ENCODE measurements around the gene TMEM201.

- no peak for TF ChIP-seq RAD21 (IDR thresholded peaks at IDR 0.05 in 1 of 2, conservative IDR thresholded peaks at IDR 0.05 in 1 of 2; ENCODE audit: low read depth in 2 of 2, low read length in 2 of 2)
- TF ChIP-seq EP300 (IDR thresholded peaks at IDR 0.05; ENCODE audit: borderline replicate concordance in 1 of 2, low read depth in 2 of 2, low read length in 2 of 2) = no peak
- no peak for TF ChIP-seq CTCF (IDR thresholded peaks at IDR 0.05; ENCODE audit: control extremely low read depth in 1 of 3, insufficient read depth in 1 of 3, low read depth in 1 of 3, low read length in 3 of 3)
- no peak for TF ChIP-seq YY1 (IDR thresholded peaks at IDR 0.05; ENCODE audit: low read depth, low read length)
These were observed 11.0 kb downstream of the TMEM201 start for GRCh38 chr1:9599741-9600140.
